HG03175 (cell line): ENCODE data around the gene STK32C.

ENCODE experiments used
- ATAC-seq: cut with Tn5 transposase; IDR thresholded peaks from one replicate; pipeline ENCODE4 v1.9.1; 2021; ENCODE audit warnings: mild to moderate bottlenecking, moderate library complexity; ENCODE audit not compliant: unreplicated experiment

STK32C gene

GRCh38 chr10:132174237-132174636 is 133.5 kb downstream of the STK32C start:
- ATAC-seq: no peak

GRCh38 chr10:132173185-132173584 is 134.6 kb downstream of the STK32C start:
- ATAC-seq: no peak

- no peak for ATAC-seq
These were observed 135.4 kb downstream of the STK32C start for GRCh38 chr10:132172091-132173066.

GRCh38 chr10:132170561-132171361 is 137.0 kb downstream of the STK32C start:
- ATAC-seq: no peak

- ATAC-seq: no peak
These were observed 137.8 kb downstream of the STK32C start for GRCh38 chr10:132169766-132170560.

GRCh38 chr10:132169031-132169765 is 138.6 kb downstream of the STK32C start:
- ATAC-seq: no peak

GRCh38 chr10:132168571-132169030 is 139.1 kb downstream of the STK32C start:
- ATAC-seq: no peak

- no peak for ATAC-seq
These were observed 139.8 kb downstream of the STK32C start for GRCh38 chr10:132167976-132168375.

GRCh38 chr10:132167041-132167674 is 140.6 kb downstream of the STK32C start:
- ATAC-seq: no peak

GRCh38 chr10:132166216-132166950 is 141.4 kb downstream of the STK32C start:
- no peak for ATAC-seq

- ATAC-seq: no peak
These were observed 142.3 kb downstream of the STK32C start for GRCh38 chr10:132165416-132165980.

- ATAC-seq: no peak
These were observed 142.9 kb downstream of the STK32C start for GRCh38 chr10:132164761-132165278.

GRCh38 chr10:132163826-132164515 is 143.8 kb downstream of the STK32C start:
- no peak for ATAC-seq

GRCh38 chr10:132163278-132163765 is 144.4 kb downstream of the STK32C start:
- peak; percentile 71 for ATAC-seq

GRCh38 chr10:132162590-132163277 is 145.0 kb downstream of the STK32C start:
- no peak for ATAC-seq

- ATAC-seq: peak; percentile 55
These were observed 145.7 kb downstream of the STK32C start for GRCh38 chr10:132162021-132162531.
